Suprapubic skin (tissue), 3 donors: ENCODE measurements around the gene OR1I1.

ENCODE experiments used
- CTCF ChIP-seq, 2 donors: fragments of 200-600 bp in 1 of 2; fragments of 450-650 bp in 1 of 2; sonication (generic) in 1 of 2; IDR thresholded peaks; one replicate each; pipeline ENCODE4 v1.5.1; 2016 to 2019; ENCODE audit warnings: antibody characterized with exemption in 2 of 2, mild to moderate bottlenecking in 1 of 2, moderate library complexity in 1 of 2
- EP300 ChIP-seq: sonication (generic); formaldehyde crosslinking; IDR thresholded peaks from one replicate; pipeline ENCODE4 v1.6.1; 2017; ENCODE audit warnings: antibody characterized with exemption
- POLR2A ChIP-seq, 2 donors: fragments of 450-650 bp; IDR thresholded peaks; one replicate each; pipeline ENCODE4 v1.6.1; 2017; ENCODE audit warnings: antibody characterized with exemption in 2 of 2, mild to moderate bottlenecking in 2 of 2, moderate library complexity in 2 of 2

- TF ChIP-seq CTCF (IDR thresholded peaks at IDR 0.05), result no peak
- TF ChIP-seq EP300, result no peak
- TF ChIP-seq POLR2A (IDR thresholded peaks at IDR 0.05), result no peak
These were observed 34.0 kb downstream of the OR1I1 start for GRCh38 chr19:15115762-15116615.
